ENCODE data around the gene GZMA. TPM values are rescaled to one million over a fixed set of nuclear protein-coding genes. Genes with fewer than 3 reads are reported as not detected.
"Not testable (repeated sequence)": the region's sequence is repeated elsewhere in the genome, so short reads cannot be mapped to it uniquely, and the experiment has no call there.

Gene GZMA
- total and polyA plus RNA-seq, 2 experiments from 2014 or later: not detected

DNA sequence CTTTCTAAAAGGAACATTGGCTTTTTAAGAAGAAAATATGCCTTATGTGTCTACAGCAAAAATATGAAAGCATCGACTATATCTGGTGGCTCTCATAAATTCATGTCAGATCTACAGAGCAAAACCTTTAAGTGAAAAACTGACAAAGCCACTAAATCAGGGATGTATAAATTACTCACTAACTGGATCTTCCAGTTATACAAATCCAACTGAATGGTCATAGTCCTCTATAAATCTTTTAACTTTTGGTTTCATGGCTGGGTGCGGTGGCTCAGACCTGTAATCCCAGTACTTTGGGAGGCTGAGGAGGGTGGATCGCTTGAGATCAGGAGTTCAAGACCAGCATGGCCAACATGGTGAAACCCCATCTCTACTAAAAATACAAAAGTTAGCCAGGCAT, 29.2 kb upstream of the GZMA start (continued):
- TF ChIP-seq, protein P1, sequence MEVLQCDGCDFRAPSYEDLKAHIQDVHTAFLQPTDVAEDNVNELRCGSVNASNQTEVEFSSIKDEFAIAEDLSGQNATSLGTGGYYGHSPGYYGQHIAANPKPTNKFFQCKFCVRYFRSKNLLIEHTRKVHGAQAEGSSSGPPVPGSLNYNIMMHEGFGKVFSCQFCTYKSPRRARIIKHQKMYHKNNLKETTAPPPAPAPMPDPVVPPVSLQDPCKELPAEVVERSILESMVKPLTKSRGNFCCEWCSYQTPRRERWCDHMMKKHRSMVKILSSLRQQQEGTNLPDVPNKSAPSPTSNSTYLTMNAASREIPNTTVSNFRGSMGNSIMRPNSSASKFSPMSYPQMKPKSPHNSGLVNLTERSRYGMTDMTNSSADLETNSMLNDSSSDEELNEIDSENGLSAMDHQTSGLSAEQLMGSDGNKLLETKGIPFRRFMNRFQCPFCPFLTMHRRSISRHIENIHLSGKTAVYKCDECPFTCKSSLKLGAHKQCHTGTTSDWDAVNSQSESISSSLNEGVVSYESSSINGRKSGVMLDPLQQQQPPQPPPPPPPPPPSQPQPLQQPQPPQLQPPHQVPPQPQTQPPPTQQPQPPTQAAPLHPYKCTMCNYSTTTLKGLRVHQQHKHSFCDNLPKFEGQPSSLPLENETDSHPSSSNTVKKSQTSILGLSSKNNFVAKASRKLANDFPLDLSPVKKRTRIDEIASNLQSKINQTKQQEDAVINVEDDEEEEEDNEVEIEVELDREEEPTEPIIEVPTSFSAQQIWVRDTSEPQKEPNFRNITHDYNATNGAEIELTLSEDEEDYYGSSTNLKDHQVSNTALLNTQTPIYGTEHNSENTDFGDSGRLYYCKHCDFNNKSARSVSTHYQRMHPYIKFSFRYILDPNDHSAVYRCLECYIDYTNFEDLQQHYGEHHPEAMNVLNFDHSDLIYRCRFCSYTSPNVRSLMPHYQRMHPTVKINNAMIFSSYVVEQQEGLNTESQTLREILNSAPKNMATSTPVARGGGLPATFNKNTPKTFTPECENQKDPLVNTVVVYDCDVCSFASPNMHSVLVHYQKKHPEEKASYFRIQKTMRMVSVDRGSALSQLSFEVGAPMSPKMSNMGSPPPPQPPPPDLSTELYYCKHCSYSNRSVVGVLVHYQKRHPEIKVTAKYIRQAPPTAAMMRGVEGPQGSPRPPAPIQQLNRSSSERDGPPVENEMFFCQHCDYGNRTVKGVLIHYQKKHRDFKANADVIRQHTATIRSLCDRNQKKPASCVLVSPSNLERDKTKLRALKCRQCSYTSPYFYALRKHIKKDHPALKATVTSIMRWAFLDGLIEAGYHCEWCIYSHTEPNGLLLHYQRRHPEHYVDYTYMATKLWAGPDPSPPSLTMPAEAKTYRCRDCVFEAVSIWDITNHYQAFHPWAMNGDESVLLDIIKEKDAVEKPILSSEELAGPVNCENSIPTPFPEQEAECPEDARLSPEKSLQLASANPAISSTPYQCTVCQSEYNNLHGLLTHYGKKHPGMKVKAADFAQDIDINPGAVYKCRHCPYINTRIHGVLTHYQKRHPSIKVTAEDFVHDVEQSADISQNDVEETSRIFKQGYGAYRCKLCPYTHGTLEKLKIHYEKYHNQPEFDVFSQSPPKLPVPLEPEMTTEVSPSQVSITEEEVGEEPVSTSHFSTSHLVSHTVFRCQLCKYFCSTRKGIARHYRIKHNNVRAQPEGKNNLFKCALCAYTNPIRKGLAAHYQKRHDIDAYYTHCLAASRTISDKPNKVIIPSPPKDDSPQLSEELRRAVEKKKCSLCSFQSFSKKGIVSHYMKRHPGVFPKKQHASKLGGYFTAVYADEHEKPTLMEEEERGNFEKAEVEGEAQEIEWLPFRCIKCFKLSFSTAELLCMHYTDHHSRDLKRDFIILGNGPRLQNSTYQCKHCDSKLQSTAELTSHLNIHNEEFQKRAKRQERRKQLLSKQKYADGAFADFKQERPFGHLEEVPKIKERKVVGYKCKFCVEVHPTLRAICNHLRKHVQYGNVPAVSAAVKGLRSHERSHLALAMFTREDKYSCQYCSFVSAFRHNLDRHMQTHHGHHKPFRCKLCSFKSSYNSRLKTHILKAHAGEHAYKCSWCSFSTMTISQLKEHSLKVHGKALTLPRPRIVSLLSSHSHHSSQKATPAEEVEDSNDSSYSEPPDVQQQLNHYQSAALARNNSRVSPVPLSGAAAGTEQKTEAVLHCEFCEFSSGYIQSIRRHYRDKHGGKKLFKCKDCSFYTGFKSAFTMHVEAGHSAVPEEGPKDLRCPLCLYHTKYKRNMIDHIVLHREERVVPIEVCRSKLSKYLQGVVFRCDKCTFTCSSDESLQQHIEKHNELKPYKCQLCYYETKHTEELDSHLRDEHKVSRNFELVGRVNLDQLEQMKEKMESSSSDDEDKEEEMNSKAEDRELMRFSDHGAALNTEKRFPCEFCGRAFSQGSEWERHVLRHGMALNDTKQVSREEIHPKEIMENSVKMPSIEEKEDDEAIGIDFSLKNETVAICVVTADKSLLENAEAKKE (CRISPR knock-in tag; IDR thresholded peaks at IDR 0.05): no peak
- no peak for TF ChIP-seq EZH2phosphoT487 (IDR thresholded peaks at IDR 0.05; ENCODE audit: unreplicated experiment)

DNA sequence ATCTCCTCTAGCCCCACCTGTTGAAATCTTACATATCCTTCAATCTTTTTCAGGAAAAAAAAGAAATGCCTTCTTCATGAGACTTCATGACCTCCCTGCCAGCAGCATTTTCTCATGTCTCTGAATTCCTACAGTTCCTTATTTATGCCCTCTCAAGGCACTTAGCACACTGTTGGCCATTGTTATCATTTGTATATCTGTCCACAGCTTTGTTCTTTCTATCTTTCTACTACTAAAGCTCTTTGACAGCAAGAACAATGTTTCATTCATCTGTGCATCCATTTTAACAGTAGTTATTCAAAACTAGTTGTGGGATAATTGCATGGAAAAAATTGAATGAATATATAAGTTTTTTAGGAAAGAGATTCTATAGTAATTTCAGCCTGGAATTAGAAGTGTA, 20.9 kb upstream of the GZMA start:
- Histone ChIP-seq H3K79me2 (replicated peaks; ENCODE audit: insufficient read depth) (no peaks in the 10 kb centered on the region), H3K27me3 (ENCODE audit: insufficient read depth) (no peaks in the 10 kb centered on the region), H3K36me3 (ENCODE audit: insufficient read depth) (peaks cover 14% of the 10 kb centered on the region), H3K4me2 (no peak overlapping the region), H3F3A (replicated peaks; ENCODE audit: low read depth) (no peaks in the 10 kb centered on the region), H3K27ac (ENCODE audit: low read depth) (no peak overlapping the region), H3K9me2 (ENCODE audit: insufficient read depth) (no peaks in the 10 kb centered on the region), H3K4me1 (ENCODE audit: insufficient read depth) (no peaks in the 10 kb centered on the region), H2AFZ (no peak overlapping the region), H4K20me1 (replicated peaks; ENCODE audit: insufficient read depth) (no peaks in the 10 kb centered on the region), H3K4me3 (no peak overlapping the region)
- Mint-ChIP-seq H3K36me3 (ENCODE audit: low read depth) (peaks cover 45% of the 10 kb centered on the region), H3K4me1 (peaks cover 2% of the 10 kb centered on the region; the same call in 1 of the 3 replicates), H3K9me3 (peaks cover 80% of the 10 kb centered on the region), H3K4me3 (no peak overlapping the region), H3K27me3 (ENCODE audit: insufficient read depth, low read depth, poor library complexity) (no peaks in the 10 kb centered on the region), H3K27ac (no peak overlapping the region)
- TF ChIP-seq STAT1 (IDR thresholded peaks at IDR 0.05; ENCODE audit: unreplicated experiment) (no peak), JUNB (IDR thresholded peaks at IDR 0.05; ENCODE audit: unreplicated experiment) (no peak), POLR2AphosphoS5 (IDR thresholded peaks at IDR 0.05; ENCODE audit: low read depth) (no peak), ZNF114 (CRISPR knock-in tag; IDR thresholded peaks at IDR 0.05) (no peak), ZNF331 (CRISPR knock-in tag; IDR thresholded peaks at IDR 0.05; ENCODE audit: low read depth) (no peak)
- TF ChIP-seq, protein P2, sequence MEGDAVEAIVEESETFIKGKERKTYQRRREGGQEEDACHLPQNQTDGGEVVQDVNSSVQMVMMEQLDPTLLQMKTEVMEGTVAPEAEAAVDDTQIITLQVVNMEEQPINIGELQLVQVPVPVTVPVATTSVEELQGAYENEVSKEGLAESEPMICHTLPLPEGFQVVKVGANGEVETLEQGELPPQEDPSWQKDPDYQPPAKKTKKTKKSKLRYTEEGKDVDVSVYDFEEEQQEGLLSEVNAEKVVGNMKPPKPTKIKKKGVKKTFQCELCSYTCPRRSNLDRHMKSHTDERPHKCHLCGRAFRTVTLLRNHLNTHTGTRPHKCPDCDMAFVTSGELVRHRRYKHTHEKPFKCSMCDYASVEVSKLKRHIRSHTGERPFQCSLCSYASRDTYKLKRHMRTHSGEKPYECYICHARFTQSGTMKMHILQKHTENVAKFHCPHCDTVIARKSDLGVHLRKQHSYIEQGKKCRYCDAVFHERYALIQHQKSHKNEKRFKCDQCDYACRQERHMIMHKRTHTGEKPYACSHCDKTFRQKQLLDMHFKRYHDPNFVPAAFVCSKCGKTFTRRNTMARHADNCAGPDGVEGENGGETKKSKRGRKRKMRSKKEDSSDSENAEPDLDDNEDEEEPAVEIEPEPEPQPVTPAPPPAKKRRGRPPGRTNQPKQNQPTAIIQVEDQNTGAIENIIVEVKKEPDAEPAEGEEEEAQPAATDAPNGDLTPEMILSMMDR (conservative IDR thresholded peaks at IDR 0.05; ENCODE audit: low read depth in 2 of 2): no peak
- TF ChIP-seq, protein P3, sequence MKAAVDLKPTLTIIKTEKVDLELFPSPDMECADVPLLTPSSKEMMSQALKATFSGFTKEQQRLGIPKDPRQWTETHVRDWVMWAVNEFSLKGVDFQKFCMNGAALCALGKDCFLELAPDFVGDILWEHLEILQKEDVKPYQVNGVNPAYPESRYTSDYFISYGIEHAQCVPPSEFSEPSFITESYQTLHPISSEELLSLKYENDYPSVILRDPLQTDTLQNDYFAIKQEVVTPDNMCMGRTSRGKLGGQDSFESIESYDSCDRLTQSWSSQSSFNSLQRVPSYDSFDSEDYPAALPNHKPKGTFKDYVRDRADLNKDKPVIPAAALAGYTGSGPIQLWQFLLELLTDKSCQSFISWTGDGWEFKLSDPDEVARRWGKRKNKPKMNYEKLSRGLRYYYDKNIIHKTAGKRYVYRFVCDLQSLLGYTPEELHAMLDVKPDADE (IDR thresholded peaks at IDR 0.05): no peak
- DNase-seq (ENCODE audit: low spot score) (no peak), ATAC-seq (no peak)

DNA sequence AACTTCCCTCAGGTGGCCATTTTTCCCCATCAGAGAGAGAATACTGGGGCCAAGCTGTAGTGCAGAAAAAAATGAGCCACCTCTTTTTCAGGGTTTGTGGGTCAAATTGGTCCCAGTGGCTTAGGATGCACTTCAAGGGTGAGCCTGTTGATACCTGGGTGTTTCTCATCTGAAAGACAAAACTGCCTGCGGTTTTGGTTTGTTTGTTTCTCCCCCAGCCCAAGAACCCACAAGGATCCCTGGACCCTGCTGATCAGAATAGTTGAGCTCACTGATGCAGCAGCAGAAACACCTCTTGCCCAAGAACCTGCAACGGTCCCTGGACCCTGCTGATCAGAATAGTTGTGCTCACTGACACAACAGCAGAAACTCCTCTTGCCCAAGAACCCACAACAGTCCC, 13.1 kb upstream of the GZMA start:
- peaks cover 11% of the 10 kb centered on the region; the same call in 1 of the 2 replicates for H3K9me2 ChIP-seq (ENCODE audit: insufficient read depth)
- not testable (repeated sequence) for H3K27ac ChIP-seq (ENCODE audit: low read depth); H3K36me3 ChIP-seq (ENCODE audit: insufficient read depth); H3K79me2 ChIP-seq (replicated peaks; ENCODE audit: insufficient read depth); H3K4me1 ChIP-seq (ENCODE audit: insufficient read depth); ATAC-seq; H3F3A ChIP-seq (replicated peaks; ENCODE audit: low read depth); H2AFZ ChIP-seq; H3K27ac Mint-ChIP-seq; H3K4me3 ChIP-seq; H3K4me2 ChIP-seq; H3K4me3 Mint-ChIP-seq; H4K20me1 ChIP-seq (replicated peaks; ENCODE audit: insufficient read depth); DNase-seq (ENCODE audit: low spot score); H3K27me3 ChIP-seq (ENCODE audit: insufficient read depth)
- Mint-ChIP-seq H3K27me3 (ENCODE audit: insufficient read depth, low read depth, poor library complexity) (peaks cover 10% of the 10 kb centered on the region), H3K36me3 (ENCODE audit: low read depth) (peaks cover 23% of the 10 kb centered on the region), H3K9me3 (peaks cover 50% of the 10 kb centered on the region), H3K4me1 (peaks cover 17% of the 10 kb centered on the region)
